ENCODE results near the gene AGBL1. TPM values are rescaled to one million over a fixed set of nuclear protein-coding genes. Genes with fewer than 3 reads are reported as not detected.

Gene AGBL1
- total RNA-seq, 1 experiment from 2014 or later = not detected

DNA sequence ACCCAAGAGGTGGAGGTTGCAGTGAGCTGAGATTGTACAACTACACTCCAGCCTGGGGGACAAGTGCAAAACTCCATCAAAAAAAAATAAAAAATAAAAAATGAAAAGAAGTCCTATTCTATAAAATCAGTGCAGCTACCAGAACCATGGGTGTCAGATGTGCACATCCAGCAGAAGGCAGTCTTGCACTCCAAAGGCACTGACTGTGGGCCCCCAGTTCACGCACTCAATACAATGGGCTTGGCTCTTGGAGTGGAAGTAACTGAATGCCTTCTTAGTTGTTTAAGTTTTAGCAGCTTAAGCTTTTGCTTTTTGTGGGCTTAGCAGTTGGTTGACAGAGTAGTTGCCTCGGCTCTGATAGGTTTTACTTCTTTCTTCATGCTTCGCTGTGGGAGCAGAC, 141.4 kb downstream of the AGBL1 start:
- BruUV-seq (replicated peaks) = no TSS peak
- TF ChIP-seq EZH2 (IDR thresholded peaks at IDR 0.05; ENCODE audit: borderline replicate concordance, low read depth, low read length, poor library complexity, severe bottlenecking) = no peak
- TF ChIP-seq, protein P1, sequence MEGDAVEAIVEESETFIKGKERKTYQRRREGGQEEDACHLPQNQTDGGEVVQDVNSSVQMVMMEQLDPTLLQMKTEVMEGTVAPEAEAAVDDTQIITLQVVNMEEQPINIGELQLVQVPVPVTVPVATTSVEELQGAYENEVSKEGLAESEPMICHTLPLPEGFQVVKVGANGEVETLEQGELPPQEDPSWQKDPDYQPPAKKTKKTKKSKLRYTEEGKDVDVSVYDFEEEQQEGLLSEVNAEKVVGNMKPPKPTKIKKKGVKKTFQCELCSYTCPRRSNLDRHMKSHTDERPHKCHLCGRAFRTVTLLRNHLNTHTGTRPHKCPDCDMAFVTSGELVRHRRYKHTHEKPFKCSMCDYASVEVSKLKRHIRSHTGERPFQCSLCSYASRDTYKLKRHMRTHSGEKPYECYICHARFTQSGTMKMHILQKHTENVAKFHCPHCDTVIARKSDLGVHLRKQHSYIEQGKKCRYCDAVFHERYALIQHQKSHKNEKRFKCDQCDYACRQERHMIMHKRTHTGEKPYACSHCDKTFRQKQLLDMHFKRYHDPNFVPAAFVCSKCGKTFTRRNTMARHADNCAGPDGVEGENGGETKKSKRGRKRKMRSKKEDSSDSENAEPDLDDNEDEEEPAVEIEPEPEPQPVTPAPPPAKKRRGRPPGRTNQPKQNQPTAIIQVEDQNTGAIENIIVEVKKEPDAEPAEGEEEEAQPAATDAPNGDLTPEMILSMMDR (conservative IDR thresholded peaks at IDR 0.05; ENCODE audit: low read depth, low read length) = no peak
- Histone ChIP-seq H3K4me1 (ENCODE audit: insufficient read depth, low read length, poor library complexity, severe bottlenecking) (no peaks in the 10 kb centered on the region), H3K9me3 (ENCODE audit: low read depth, low read length, poor library complexity, severe bottlenecking) (no peaks in the 10 kb centered on the region), H3K27ac (ENCODE audit: low read depth, low read length, poor library complexity, severe bottlenecking) (no peak overlapping the region), H3K36me3 (ENCODE audit: insufficient read depth, low read length, poor library complexity, severe bottlenecking) (no peaks in the 10 kb centered on the region), H3K4me3 (ENCODE audit: low read depth, low read length, poor library complexity, severe bottlenecking) (no peak overlapping the region), H3K27me3 (replicated peaks; ENCODE audit: insufficient read depth, low read depth, low read length, poor library complexity) (no peaks in the 10 kb centered on the region)
- intact Hi-C loops (cut with micrococcal nuclease; ENCODE audit: unreplicated experiment) = no loop called here
- CTCF ChIA-PET = no interaction called here
- POLR2A ChIA-PET (ENCODE audit: low non-redundant PET) = no interaction called here
- DNase-seq (ENCODE audit: low spot score) = no peak

GRCh38 chr15:86229306-86229705, 149.6 kb downstream of the AGBL1 start:
- H3K36me3 ChIP-seq (ENCODE audit: insufficient read depth, low read length, poor library complexity, severe bottlenecking) = no peaks in the 10 kb centered on the region
- ChIA-PET CTCF (no interaction called here), POLR2A (ENCODE audit: low non-redundant PET) (no interaction called here)
- no peaks in the 10 kb centered on the region for H3K4me1 ChIP-seq (ENCODE audit: insufficient read depth, low read length, poor library complexity, severe bottlenecking)
- peaks cover 20% of the 10 kb centered on the region for H3K27me3 ChIP-seq (replicated peaks; ENCODE audit: insufficient read depth, low read depth, low read length, poor library complexity)
- H3K9me3 ChIP-seq (ENCODE audit: low read depth, low read length, poor library complexity, severe bottlenecking) = no peaks in the 10 kb centered on the region
- intact Hi-C loops (cut with micrococcal nuclease; ENCODE audit: unreplicated experiment) = loop anchor here (5.0 kb wide), 1 partner anchor 362 kb away; no protein-coding TSS in a partner anchor
- no peak for DNase-seq (ENCODE audit: low spot score)
- no TSS peak for BruUV-seq (replicated peaks)
- H3K4me3 ChIP-seq (ENCODE audit: low read depth, low read length, poor library complexity, severe bottlenecking) = no peak overlapping the region
- H3K27ac ChIP-seq (ENCODE audit: low read depth, low read length, poor library complexity, severe bottlenecking) = no peak overlapping the region
- no peak for TF ChIP-seq EZH2 (IDR thresholded peaks at IDR 0.05; ENCODE audit: borderline replicate concordance, low read depth, low read length, poor library complexity, severe bottlenecking)
- TF ChIP-seq, protein P1 (conservative IDR thresholded peaks at IDR 0.05; ENCODE audit: low read depth, low read length) = no peak

- H3K27me3 ChIP-seq (replicated peaks; ENCODE audit: insufficient read depth, low read depth, low read length, poor library complexity) = peaks cover 24% of the 10 kb centered on the region
- TF ChIP-seq, protein P1 (conservative IDR thresholded peaks at IDR 0.05; ENCODE audit: low read depth, low read length) = no peak
- no peak for TF ChIP-seq EZH2 (IDR thresholded peaks at IDR 0.05; ENCODE audit: borderline replicate concordance, low read depth, low read length, poor library complexity, severe bottlenecking)
- no peak for DNase-seq (ENCODE audit: low spot score)
- ChIA-PET CTCF (no interaction called here), POLR2A (ENCODE audit: low non-redundant PET) (no interaction called here)
- H3K9me3 ChIP-seq (ENCODE audit: low read depth, low read length, poor library complexity, severe bottlenecking) = no peaks in the 10 kb centered on the region
- H3K4me1 ChIP-seq (ENCODE audit: insufficient read depth, low read length, poor library complexity, severe bottlenecking) = no peaks in the 10 kb centered on the region
- H3K4me3 ChIP-seq (ENCODE audit: low read depth, low read length, poor library complexity, severe bottlenecking) = no peak overlapping the region
- no peak overlapping the region for H3K27ac ChIP-seq (ENCODE audit: low read depth, low read length, poor library complexity, severe bottlenecking)
- H3K36me3 ChIP-seq (ENCODE audit: insufficient read depth, low read length, poor library complexity, severe bottlenecking) = no peaks in the 10 kb centered on the region
- no TSS peak for BruUV-seq (replicated peaks)
- intact Hi-C loops (cut with micrococcal nuclease; ENCODE audit: unreplicated experiment) = loop anchor here (5.0 kb wide), 1 partner anchor 363 kb away; no protein-coding TSS in a partner anchor
These were observed 150.3 kb downstream of the AGBL1 start for GRCh38 chr15:86229936-86230335.
